D341Med (cell line): ENCODE results near the gene ADPRH.

Experiments used
- DNase-seq: peaks from one replicate; pipeline ENCODE4 v3.0.0; 2012; ENCODE audit warnings: low spot score

ADPRH gene

GRCh38 chr3:119597548-119598288, 18.4 kb downstream of the ADPRH start, which contains the start of gene PLA1A:
TSS of gene PLA1A (plus strand) at chr3:119597885. CDS start at chr3:119597914, 29 bp downstream.
- no peak for DNase-seq

- no peak for DNase-seq
Measured at GRCh38 chr3:119598410-119599098, 19.3 kb downstream of the ADPRH start.

GRCh38 chr3:119599558-119600174, 20.4 kb downstream of the ADPRH start:
- no peak for DNase-seq

GRCh38 chr3:119600732-119601131, 21.4 kb downstream of the ADPRH start:
- peak; percentile 79 for DNase-seq

- DNase-seq, result no peak
Measured at GRCh38 chr3:119601154-119601553, 21.9 kb downstream of the ADPRH start.

- no peak for DNase-seq
Measured at GRCh38 chr3:119602676-119603075, 23.4 kb downstream of the ADPRH start.

GRCh38 chr3:119604878-119605277, 25.6 kb downstream of the ADPRH start:
- no peak for DNase-seq

GRCh38 chr3:119608405-119609000, 29.2 kb downstream of the ADPRH start:
- no peak for DNase-seq

GRCh38 chr3:119609301-119609700, 30.0 kb downstream of the ADPRH start:
- DNase-seq, result no peak

GRCh38 chr3:119611664-119612063, 32.4 kb downstream of the ADPRH start:
- no peak for DNase-seq

- DNase-seq, result no peak
Measured at GRCh38 chr3:119613201-119613600, 33.9 kb downstream of the ADPRH start.

- no peak for DNase-seq
Measured at GRCh38 chr3:119613872-119614271, 34.6 kb downstream of the ADPRH start.

- DNase-seq, result no peak
Measured at GRCh38 chr3:119616056-119616455, 36.8 kb downstream of the ADPRH start.

GRCh38 chr3:119619094-119619493, 39.8 kb downstream of the ADPRH start:
- DNase-seq, result no peak

- DNase-seq, result no peak
Measured at GRCh38 chr3:119620899-119621298, 41.6 kb downstream of the ADPRH start.

- no peak for DNase-seq
Measured at GRCh38 chr3:119624002-119624720, 44.9 kb downstream of the ADPRH start.

- DNase-seq, result no peak
Measured at GRCh38 chr3:119625451-119626153, 46.3 kb downstream of the ADPRH start.

GRCh38 chr3:119626196-119626595, 46.9 kb downstream of the ADPRH start:
- DNase-seq, result no peak

- no peak for DNase-seq
Measured at GRCh38 chr3:119627461-119627860, 48.2 kb downstream of the ADPRH start.

- no peak for DNase-seq
Measured at GRCh38 chr3:119628390-119628789, 49.1 kb downstream of the ADPRH start.

- no peak for DNase-seq
Measured at GRCh38 chr3:119628816-119629445, 49.6 kb downstream of the ADPRH start.
